ENCODE results near the gene TMEM154. TPM values are rescaled to one million over a fixed set of nuclear protein-coding genes. Genes with fewer than 3 reads are reported as not detected.
A peak's percentile ranks its signal among the peaks of the same experiment; 100 is the strongest.

The TMEM154 gene, protein sequence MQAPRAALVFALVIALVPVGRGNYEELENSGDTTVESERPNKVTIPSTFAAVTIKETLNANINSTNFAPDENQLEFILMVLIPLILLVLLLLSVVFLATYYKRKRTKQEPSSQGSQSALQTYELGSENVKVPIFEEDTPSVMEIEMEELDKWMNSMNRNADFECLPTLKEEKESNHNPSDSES
- polyA plus RNA-seq (2013, experiment 1 of 2) = 7.8 TPM
- polyA plus RNA-seq (2013, experiment 2 of 2) = 12.3 TPM

DNA sequence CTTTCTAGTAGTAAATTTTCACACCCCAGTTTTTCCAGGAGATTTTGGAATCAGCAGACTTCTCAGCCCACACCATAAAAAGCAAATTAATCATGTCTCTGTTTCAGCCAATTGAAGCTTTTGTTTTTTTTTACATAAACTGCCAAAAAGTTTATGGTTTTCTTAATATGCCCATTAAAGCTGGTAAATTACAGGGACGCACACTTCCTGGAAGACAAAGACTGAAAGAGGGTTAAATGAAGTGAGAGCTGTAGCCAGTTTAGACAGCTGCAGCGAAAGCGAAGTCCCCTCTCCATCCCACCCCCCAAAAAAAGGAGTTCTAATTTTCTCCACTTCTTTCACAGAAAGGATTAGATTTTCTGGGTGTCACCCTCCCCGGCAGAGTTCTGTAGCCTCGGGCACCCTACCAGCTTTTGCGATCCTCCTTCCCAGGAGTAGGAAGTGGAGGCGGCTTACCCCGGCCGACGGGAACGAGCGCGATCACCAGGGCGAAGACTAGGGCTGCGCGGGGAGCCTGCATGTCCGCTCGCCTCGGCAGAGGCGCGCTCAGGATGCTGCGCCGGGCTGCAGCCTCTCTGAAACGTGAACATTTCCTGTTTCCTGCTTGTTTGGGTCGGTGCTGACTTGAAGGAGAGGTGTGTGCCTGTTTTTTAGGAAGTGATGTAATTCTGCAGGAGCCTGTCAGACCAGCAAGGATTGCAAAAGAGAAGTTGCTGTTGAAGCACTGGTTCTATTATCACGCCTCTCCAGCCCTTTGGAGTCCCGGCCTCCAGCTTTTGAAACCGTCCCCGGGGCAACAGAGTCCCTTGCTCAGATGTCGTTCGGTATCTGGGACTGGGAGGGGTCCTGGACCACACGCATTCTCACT, at the start of gene TMEM154:
Gene TMEM154, minus strand, starts transcription at position 584 of the 868 bp plus-strand sequence. Its CDS starts 64 bp downstream, at position 520.
- H3K9me3 ChIP-seq (ENCODE audit: control insufficient read depth, low read length) = no peaks in the 10 kb centered on the region
- WGBS, 2 experiments (ENCODE audit: insufficient coverage in 2 of 2) = 7 to 8% methylated on average over 16 to 23 of the region's 32 CpGs
- H3K36me3 ChIP-seq (ENCODE audit: control insufficient read depth, insufficient read depth, low read length) = peaks cover 1% of the 10 kb centered on the region
- H3K4me1 ChIP-seq (ENCODE audit: control insufficient read depth, insufficient read depth, low read length, poor library complexity, severe bottlenecking) = peaks cover 51% of the 10 kb centered on the region
- H3K27ac ChIP-seq (ENCODE audit: low read depth, low read length, severe bottlenecking) = peak within 1 kb of the TSS; percentile 83
- H3K4me3 ChIP-seq (ENCODE audit: extremely low read depth, insufficient read depth, low read length, poor library complexity, severe bottlenecking) = peak within 1 kb of the TSS; percentile 42

GRCh38 chr4:152729466-152729865, 49.7 kb upstream of the TMEM154 start:
- H3K9me3 ChIP-seq (ENCODE audit: control insufficient read depth, low read length) = no peaks in the 10 kb centered on the region
- no peak overlapping the region for H3K27ac ChIP-seq (ENCODE audit: low read depth, low read length, severe bottlenecking)
- no peaks in the 10 kb centered on the region for H3K4me1 ChIP-seq (ENCODE audit: control insufficient read depth, insufficient read depth, low read length, poor library complexity, severe bottlenecking)
- WGBS, 2 experiments (ENCODE audit: insufficient coverage in 2 of 2) = 39 to 48% methylated on average over 2 of the region's 2 CpGs
- H3K36me3 ChIP-seq (ENCODE audit: control insufficient read depth, insufficient read depth, low read length) = no peaks in the 10 kb centered on the region
- no peak overlapping the region for H3K4me3 ChIP-seq (ENCODE audit: extremely low read depth, insufficient read depth, low read length, poor library complexity, severe bottlenecking)

DNA sequence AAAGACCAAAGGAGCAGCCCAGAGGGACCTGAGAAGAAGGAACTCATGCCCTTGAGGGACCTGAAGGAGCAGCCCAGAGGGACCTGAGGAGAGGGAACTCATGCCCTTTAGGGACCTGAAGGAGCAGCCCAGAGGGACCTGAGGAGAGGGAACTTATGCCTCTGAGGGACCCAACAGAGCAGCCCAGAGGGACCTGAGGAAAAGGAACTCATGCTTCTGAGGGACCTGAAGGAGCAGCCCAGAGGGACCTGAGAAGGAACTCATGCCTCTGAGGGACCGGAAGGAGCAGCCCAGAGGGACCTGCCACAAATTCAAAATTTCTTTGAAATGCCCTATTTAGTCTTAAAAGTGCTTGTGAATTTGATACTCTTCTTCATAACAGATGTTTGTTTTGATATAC, 48.5 kb upstream of the TMEM154 start:
- WGBS, 2 experiments (ENCODE audit: insufficient coverage in 2 of 2) = 100% methylated on average over 1 of the region's 1 CpG; no CpG with 5 or more reads in 1 of the 2 experiments
- H3K4me1 ChIP-seq (ENCODE audit: control insufficient read depth, insufficient read depth, low read length, poor library complexity, severe bottlenecking) = no peaks in the 10 kb centered on the region
- no peak overlapping the region for H3K4me3 ChIP-seq (ENCODE audit: extremely low read depth, insufficient read depth, low read length, poor library complexity, severe bottlenecking)
- no peaks in the 10 kb centered on the region for H3K36me3 ChIP-seq (ENCODE audit: control insufficient read depth, insufficient read depth, low read length)
- H3K27ac ChIP-seq (ENCODE audit: low read depth, low read length, severe bottlenecking) = no peak overlapping the region
- no peaks in the 10 kb centered on the region for H3K9me3 ChIP-seq (ENCODE audit: control insufficient read depth, low read length)

GRCh38 chr4:152727784-152728183, 48.0 kb upstream of the TMEM154 start:
- H3K4me1 ChIP-seq (ENCODE audit: control insufficient read depth, insufficient read depth, low read length, poor library complexity, severe bottlenecking) = no peaks in the 10 kb centered on the region
- H3K27ac ChIP-seq (ENCODE audit: low read depth, low read length, severe bottlenecking) = no peak overlapping the region
- no peaks in the 10 kb centered on the region for H3K9me3 ChIP-seq (ENCODE audit: control insufficient read depth, low read length)
- 67 to 70% methylated on average over 1 of the region's 1 CpG for WGBS, 2 experiments (ENCODE audit: insufficient coverage in 2 of 2)
- H3K36me3 ChIP-seq (ENCODE audit: control insufficient read depth, insufficient read depth, low read length) = no peaks in the 10 kb centered on the region
- no peak overlapping the region for H3K4me3 ChIP-seq (ENCODE audit: extremely low read depth, insufficient read depth, low read length, poor library complexity, severe bottlenecking)

DNA sequence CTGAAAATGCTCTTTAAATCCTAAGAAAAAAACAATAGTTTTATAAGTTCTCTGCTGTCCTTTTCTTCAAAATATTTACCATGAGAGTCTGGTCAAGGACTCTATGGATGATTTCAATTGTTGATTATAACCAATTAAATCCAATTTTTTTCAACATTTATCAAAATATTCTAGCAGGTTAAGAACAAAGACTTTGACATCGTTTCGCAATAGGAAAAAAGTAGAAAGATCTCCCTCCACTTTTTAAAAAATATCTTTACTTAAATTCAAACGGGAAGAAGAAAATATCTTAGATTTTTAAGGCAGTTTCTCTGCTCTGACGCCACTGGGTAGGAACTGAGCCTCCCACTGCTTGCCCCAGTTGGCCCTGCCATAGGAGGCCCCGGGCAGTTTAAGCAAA, 44.7 kb upstream of the TMEM154 start:
- Histone ChIP-seq H3K4me1 (ENCODE audit: control insufficient read depth, insufficient read depth, low read length, poor library complexity, severe bottlenecking) (no peaks in the 10 kb centered on the region), H3K36me3 (ENCODE audit: control insufficient read depth, insufficient read depth, low read length) (no peaks in the 10 kb centered on the region), H3K4me3 (ENCODE audit: extremely low read depth, insufficient read depth, low read length, poor library complexity, severe bottlenecking) (no peak overlapping the region), H3K9me3 (ENCODE audit: control insufficient read depth, low read length) (no peaks in the 10 kb centered on the region), H3K27ac (ENCODE audit: low read depth, low read length, severe bottlenecking) (no peak overlapping the region)
- 80 to 100% methylated on average over 1 of the region's 5 CpGs for WGBS, 2 experiments (ENCODE audit: insufficient coverage in 2 of 2)

DNA sequence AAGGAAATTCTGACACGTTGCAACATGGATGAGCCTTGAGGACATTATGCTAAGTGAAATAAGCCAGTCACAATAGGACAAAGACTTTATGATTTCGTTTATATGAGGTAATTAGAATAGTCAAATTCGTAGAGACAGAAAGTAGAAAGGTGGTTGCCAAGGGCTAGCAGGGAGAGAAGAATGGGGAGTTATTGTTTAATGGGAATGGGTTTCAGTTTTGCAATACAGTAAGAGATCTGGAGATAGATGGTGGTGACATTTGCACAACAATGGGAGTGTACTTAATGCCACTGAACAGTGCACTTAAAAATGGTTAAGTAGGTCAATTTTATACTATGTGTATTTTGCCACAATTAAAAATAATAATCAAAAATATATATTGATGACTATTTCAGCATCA, 43.4 kb upstream of the TMEM154 start:
- Histone ChIP-seq H3K27ac (ENCODE audit: low read depth, low read length, severe bottlenecking) (no peak overlapping the region), H3K36me3 (ENCODE audit: control insufficient read depth, insufficient read depth, low read length) (no peaks in the 10 kb centered on the region), H3K9me3 (ENCODE audit: control insufficient read depth, low read length) (no peaks in the 10 kb centered on the region), H3K4me1 (ENCODE audit: control insufficient read depth, insufficient read depth, low read length, poor library complexity, severe bottlenecking) (no peaks in the 10 kb centered on the region), H3K4me3 (ENCODE audit: extremely low read depth, insufficient read depth, low read length, poor library complexity, severe bottlenecking) (no peak overlapping the region)
- 74 to 80% methylated on average over 3 of the region's 3 CpGs for WGBS, 2 experiments (ENCODE audit: insufficient coverage in 2 of 2)

GRCh38 chr4:152719801-152720556, 40.2 kb upstream of the TMEM154 start:
- no peak overlapping the region for H3K27ac ChIP-seq (ENCODE audit: low read depth, low read length, severe bottlenecking)
- H3K4me1 ChIP-seq (ENCODE audit: control insufficient read depth, insufficient read depth, low read length, poor library complexity, severe bottlenecking) = no peaks in the 10 kb centered on the region
- no peaks in the 10 kb centered on the region for H3K9me3 ChIP-seq (ENCODE audit: control insufficient read depth, low read length)
- WGBS, 2 experiments (ENCODE audit: insufficient coverage in 2 of 2) = 89 to 90% methylated on average over 22 to 24 of the region's 24 CpGs
- H3K4me3 ChIP-seq (ENCODE audit: extremely low read depth, insufficient read depth, low read length, poor library complexity, severe bottlenecking) = no peak overlapping the region
- H3K36me3 ChIP-seq (ENCODE audit: control insufficient read depth, insufficient read depth, low read length) = no peaks in the 10 kb centered on the region

- Histone ChIP-seq H3K4me3 (ENCODE audit: extremely low read depth, insufficient read depth, low read length, poor library complexity, severe bottlenecking) (no peak overlapping the region), H3K9me3 (ENCODE audit: control insufficient read depth, low read length) (no peaks in the 10 kb centered on the region), H3K4me1 (ENCODE audit: control insufficient read depth, insufficient read depth, low read length, poor library complexity, severe bottlenecking) (no peaks in the 10 kb centered on the region), H3K27ac (ENCODE audit: low read depth, low read length, severe bottlenecking) (no peak overlapping the region), H3K36me3 (ENCODE audit: control insufficient read depth, insufficient read depth, low read length) (no peaks in the 10 kb centered on the region)
- no CpG with 5 or more reads among the region's 1 CpG for whole genome bisulfite sequencing, 2 experiments (ENCODE audit: insufficient coverage in 2 of 2)
Observed at GRCh38 chr4:152719291-152719690, 39.5 kb upstream of the TMEM154 start.

DNA sequence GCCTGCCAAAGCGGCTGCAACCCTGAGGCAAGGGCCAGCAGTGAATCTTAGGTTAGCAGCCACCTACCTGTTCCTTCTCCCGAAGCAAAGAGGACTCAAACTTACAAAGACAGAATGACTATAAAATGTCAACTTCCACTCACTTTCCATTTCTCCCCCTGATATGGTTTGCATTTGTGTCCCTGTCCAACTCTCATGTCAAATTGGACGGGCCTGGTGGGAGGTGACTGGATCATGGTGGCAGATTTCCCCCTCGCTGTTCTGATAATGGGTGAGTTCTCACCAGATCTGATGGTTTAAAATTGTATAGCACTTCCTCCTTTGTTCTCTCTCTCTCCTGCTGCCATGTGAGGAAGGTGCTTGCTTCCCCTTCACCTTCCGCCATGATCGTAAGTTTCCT, 35.3 kb upstream of the TMEM154 start:
- H3K9me3 ChIP-seq (ENCODE audit: control insufficient read depth, low read length) = no peaks in the 10 kb centered on the region

DNA sequence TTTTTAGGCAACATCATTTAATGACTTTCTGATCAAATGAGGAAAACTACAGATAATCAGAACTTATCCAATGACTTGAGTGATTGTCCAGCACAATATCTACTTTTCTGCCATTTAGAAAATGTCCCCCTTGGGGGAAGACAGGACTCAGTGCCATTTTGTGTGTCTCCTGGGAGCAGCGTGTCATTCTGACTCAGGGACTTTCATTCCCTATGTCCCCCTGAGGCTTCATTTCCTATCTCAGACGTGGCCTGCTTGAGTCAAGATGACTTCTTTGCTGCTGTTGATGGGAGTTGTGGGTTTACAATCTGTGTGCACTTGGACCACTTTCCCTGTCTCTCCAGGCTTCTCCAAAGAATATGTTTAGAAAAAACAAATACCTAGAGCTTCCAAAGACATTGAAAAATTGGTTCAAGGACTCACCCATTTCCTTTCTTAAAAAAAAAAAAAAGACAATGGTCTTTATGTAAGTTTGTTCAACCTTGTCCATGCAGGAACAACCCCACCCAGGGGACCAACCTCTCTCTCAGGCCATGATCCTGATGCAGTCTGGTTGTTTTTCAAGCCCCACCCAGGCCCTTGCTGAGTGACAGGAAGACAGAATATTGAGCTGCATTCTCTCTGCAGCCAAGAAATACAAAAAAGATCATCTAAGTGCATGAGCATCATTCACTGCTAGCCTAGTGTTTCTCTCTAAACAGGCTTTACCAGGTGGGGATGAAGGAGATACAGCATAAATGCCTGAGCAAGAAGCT, 34.3 kb upstream of the TMEM154 start:
- WGBS, 2 experiments (ENCODE audit: insufficient coverage in 2 of 2) = 100% methylated on average over 1 of the region's 2 CpGs; no CpG with 5 or more reads in 1 of the 2 experiments

More for the DNA sequence above, 35.3 kb upstream of the TMEM154 start:
- 86 to 87% methylated on average over 6 of the region's 6 CpGs for WGBS, 2 experiments (ENCODE audit: insufficient coverage in 2 of 2)
- H3K4me3 ChIP-seq (ENCODE audit: extremely low read depth, insufficient read depth, low read length, poor library complexity, severe bottlenecking) = no peak overlapping the region
- H3K27ac ChIP-seq (ENCODE audit: low read depth, low read length, severe bottlenecking) = no peak overlapping the region
- peaks cover 2% of the 10 kb centered on the region for H3K4me1 ChIP-seq (ENCODE audit: control insufficient read depth, insufficient read depth, low read length, poor library complexity, severe bottlenecking)
- no peaks in the 10 kb centered on the region for H3K36me3 ChIP-seq (ENCODE audit: control insufficient read depth, insufficient read depth, low read length)

More for the DNA sequence above, 34.3 kb upstream of the TMEM154 start:
- Histone ChIP-seq H3K4me3 (ENCODE audit: extremely low read depth, insufficient read depth, low read length, poor library complexity, severe bottlenecking) (no peak overlapping the region), H3K9me3 (ENCODE audit: control insufficient read depth, low read length) (no peaks in the 10 kb centered on the region), H3K27ac (ENCODE audit: low read depth, low read length, severe bottlenecking) (no peak overlapping the region), H3K36me3 (ENCODE audit: control insufficient read depth, insufficient read depth, low read length) (no peaks in the 10 kb centered on the region), H3K4me1 (ENCODE audit: control insufficient read depth, insufficient read depth, low read length, poor library complexity, severe bottlenecking) (peaks cover 5% of the 10 kb centered on the region)

Measured in mesodermal cell (in vitro differentiated cells).